ENCODE results near the gene CCDC192. TPM values are rescaled to one million over a fixed set of nuclear protein-coding genes. Genes with fewer than 3 reads are reported as not detected.

Gene CCDC192
- total RNA-seq, 1 donor from 2014 or later: not detected

DNA sequence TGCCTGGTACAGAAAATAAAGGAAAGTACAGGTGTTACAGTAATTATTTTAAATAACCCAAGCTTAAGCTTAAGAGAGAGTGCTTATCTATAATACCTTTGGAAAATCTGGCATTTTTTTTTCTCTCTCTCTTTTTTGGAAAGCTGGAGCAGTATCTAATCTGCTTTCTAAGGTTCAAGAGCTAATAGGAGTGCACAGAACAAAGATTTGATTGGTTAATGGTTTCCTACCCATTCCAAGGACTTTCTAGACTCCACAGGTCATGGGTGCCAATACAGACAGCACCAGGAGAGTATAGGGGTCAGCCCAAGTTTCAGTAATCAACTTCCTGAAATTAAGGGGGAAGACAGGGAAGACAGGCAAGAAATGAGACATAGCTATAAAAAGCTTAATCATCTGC, 276.3 kb downstream of the CCDC192 start:
- TF ChIP-seq, protein P1, sequence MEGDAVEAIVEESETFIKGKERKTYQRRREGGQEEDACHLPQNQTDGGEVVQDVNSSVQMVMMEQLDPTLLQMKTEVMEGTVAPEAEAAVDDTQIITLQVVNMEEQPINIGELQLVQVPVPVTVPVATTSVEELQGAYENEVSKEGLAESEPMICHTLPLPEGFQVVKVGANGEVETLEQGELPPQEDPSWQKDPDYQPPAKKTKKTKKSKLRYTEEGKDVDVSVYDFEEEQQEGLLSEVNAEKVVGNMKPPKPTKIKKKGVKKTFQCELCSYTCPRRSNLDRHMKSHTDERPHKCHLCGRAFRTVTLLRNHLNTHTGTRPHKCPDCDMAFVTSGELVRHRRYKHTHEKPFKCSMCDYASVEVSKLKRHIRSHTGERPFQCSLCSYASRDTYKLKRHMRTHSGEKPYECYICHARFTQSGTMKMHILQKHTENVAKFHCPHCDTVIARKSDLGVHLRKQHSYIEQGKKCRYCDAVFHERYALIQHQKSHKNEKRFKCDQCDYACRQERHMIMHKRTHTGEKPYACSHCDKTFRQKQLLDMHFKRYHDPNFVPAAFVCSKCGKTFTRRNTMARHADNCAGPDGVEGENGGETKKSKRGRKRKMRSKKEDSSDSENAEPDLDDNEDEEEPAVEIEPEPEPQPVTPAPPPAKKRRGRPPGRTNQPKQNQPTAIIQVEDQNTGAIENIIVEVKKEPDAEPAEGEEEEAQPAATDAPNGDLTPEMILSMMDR (IDR thresholded peaks at IDR 0.05; ENCODE audit: borderline replicate concordance): no peak
- no peak overlapping the region for H3K27ac ChIP-seq (replicated peaks)
- DNase-seq: no peak
- H3K9me3 ChIP-seq (replicated peaks): no peaks in the 10 kb centered on the region
- peaks cover 4% of the 10 kb centered on the region for H3K4me1 ChIP-seq
- H3K27me3 ChIP-seq (ENCODE audit: low read depth): no peaks in the 10 kb centered on the region
- intact Hi-C loops (cut with micrococcal nuclease): no loop called here
- no peak overlapping the region for H3K4me3 ChIP-seq
- no peaks in the 10 kb centered on the region for H3K36me3 ChIP-seq

DNA sequence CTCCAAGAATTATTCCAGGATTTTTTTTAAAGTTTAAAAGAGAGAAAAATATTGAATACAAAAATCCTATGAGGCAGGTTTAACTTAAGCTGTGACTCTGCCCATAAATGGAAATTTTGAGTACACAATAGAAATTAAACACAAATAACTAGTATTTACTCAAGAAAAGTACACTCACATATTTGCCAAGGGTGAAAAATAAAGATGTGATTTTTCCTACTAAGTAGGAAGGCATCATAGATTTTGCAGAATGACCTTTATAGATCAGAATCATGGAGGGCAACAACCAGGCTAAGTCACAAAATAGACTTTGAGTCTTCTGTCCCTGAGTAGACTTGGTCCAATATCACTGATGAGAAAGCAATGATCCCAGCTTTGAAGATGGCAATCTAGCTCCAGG, 277.7 kb downstream of the CCDC192 start:
- intact Hi-C loops (cut with micrococcal nuclease): no loop called here
- no peak for DNase-seq
- Histone ChIP-seq H3K9me3 (replicated peaks) (no peaks in the 10 kb centered on the region), H3K4me3 (no peak overlapping the region), H3K36me3 (no peaks in the 10 kb centered on the region), H3K27ac (replicated peaks) (no peak overlapping the region), H3K4me1 (peaks cover 4% of the 10 kb centered on the region), H3K27me3 (ENCODE audit: low read depth) (no peaks in the 10 kb centered on the region)
- TF ChIP-seq, protein P1 (IDR thresholded peaks at IDR 0.05; ENCODE audit: borderline replicate concordance): no peak

DNA sequence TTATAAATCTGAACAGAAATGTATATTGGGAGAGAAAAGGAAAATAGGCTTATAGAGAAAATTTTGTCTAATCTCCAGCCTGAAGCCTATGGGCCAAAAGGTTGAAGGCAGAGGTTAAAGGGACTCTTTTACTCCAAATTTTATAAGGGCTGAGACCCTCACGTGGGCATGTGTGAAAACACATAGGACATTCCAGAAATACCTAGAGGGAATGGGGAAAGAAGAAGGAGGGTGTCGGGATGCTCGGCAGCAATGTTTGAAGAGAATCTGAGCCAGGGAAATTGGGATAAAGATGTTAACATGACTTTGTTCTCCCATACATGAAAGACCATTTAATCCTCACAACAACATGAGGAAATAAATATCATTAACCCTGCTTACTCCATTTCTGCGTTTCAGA, 278.3 kb downstream of the CCDC192 start:
- no peak overlapping the region for H3K27ac ChIP-seq (replicated peaks)
- H3K36me3 ChIP-seq: no peaks in the 10 kb centered on the region
- no peaks in the 10 kb centered on the region for H3K9me3 ChIP-seq (replicated peaks)
- no peak overlapping the region for H3K4me3 ChIP-seq
- intact Hi-C loops (cut with micrococcal nuclease): no loop called here
- no peak for DNase-seq
- no peaks in the 10 kb centered on the region for H3K27me3 ChIP-seq (ENCODE audit: low read depth)
- TF ChIP-seq, protein P1 (IDR thresholded peaks at IDR 0.05; ENCODE audit: borderline replicate concordance): no peak
- H3K4me1 ChIP-seq: peaks cover 4% of the 10 kb centered on the region

DNA sequence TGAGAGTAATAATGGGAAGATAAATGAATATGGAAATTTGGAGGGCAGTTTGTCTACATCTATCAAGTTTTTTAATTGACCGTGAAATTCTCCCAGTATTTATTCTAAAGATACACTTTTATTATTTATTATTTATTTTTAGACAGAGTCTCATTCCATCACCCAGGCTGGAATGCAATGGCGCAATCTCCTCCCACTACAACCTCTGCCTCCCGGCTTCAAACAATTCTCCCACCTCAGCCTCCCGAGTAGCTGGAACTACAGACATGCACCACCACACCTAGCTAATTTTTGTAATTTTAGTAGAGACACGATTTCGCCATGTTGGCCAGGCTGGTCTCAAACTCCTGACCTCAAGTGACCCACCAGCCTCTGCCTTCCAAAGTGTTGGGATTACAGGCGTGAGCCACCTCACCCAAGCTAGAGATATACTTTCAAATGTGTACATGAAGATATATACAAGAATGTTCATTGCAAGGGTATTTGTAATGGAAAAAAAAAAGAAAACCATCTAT, 282.7 kb downstream of the CCDC192 start:
- Histone ChIP-seq H3K36me3 (no peaks in the 10 kb centered on the region), H3K4me1 (peaks cover 15% of the 10 kb centered on the region), H3K27me3 (ENCODE audit: low read depth) (no peaks in the 10 kb centered on the region), H3K4me3 (no peak overlapping the region), H3K9me3 (replicated peaks) (no peaks in the 10 kb centered on the region), H3K27ac (replicated peaks) (no peak overlapping the region)
- TF ChIP-seq, protein P1 (IDR thresholded peaks at IDR 0.05; ENCODE audit: borderline replicate concordance): no peak
- no peak for DNase-seq
- intact Hi-C loops (cut with micrococcal nuclease): no loop called here

DNA sequence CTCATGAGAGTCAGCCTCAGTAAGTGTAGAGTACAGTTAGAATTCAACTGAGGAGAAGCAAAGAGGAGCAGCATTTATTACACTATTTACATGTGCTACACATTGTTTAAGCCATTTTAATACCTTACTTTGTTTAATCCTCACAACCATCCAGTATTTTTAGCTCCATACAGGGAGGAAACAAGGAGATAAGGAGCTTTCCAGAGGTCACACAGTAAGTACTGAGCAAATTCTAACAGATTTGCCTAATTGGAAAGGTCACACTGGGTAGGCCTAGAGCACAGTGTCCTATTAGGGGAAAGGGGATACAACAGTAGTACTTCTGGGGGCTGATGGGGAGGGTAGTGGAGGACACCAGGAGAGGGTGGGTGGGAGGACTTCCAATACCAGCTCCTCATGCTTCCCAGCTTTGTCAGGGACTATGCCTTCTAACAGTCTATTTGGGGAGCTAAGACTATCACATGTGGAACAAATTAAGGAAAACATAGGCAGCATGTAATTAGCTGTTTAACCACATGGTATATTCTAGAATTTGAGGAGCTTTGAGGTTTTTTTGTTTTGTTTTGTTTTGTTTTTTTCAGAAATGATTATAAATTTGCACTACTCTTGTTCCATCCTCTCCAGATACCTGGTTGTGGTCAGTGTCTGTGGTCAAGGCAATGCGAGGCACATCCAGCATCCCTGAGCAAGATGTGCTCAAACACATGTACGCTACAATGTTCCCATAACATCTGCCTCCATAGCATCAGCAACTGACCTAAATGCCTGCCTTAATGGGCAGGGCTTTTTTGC, 284.4 kb downstream of the CCDC192 start:
- peak overlapping the region; percentile 47 for H3K27ac ChIP-seq (replicated peaks)
- intact Hi-C loops (cut with micrococcal nuclease): no loop called here

More for the DNA sequence above, 284.4 kb downstream of the CCDC192 start:
- H3K36me3 ChIP-seq: no peaks in the 10 kb centered on the region
- no peak overlapping the region for H3K4me3 ChIP-seq
- no peak for DNase-seq
- TF ChIP-seq, protein P1 (IDR thresholded peaks at IDR 0.05; ENCODE audit: borderline replicate concordance): no peak
- H3K27me3 ChIP-seq (ENCODE audit: low read depth): no peaks in the 10 kb centered on the region
- no peaks in the 10 kb centered on the region for H3K9me3 ChIP-seq (replicated peaks)
- H3K4me1 ChIP-seq: peaks cover 15% of the 10 kb centered on the region
